ENCODE data around the gene ARHGAP15.

DNA sequence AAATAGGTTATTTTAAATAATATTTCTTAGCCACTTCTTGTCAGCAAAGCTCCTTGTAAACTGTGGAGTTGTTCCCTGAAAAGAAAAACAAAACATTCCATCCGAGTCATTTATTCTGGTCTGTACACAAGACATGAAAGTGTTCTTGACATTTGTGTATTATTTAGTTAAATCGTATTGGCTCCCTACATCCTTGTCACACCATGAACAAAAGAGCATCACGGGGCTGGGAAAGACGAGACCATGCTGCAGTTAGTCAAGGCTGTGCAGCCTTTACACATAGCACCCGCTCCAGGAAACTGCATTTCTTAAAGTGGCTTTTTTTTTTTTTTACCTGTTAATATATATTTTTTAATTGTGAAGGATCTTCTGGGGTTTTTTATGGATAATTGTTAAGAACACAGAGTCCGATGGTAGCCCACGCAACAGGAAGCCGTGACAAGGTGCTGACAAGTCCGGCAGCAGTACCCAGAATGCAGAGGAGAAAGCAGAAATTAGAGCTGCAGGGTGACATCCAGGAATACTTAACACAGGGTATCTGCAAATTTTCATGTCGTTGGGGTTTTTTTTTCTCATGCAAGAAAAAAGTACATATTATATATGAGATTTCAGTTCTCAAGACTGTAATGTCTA is 588.4 kb downstream of the ARHGAP15 start:
- TF ChIP-seq TARDBP (IDR thresholded peaks at IDR 0.05) (no peak), CTBP1 (IDR thresholded peaks at IDR 0.05; ENCODE audit: borderline replicate concordance) (no peak), ELF4 (IDR thresholded peaks at IDR 0.05) (no peak), LEF1 (IDR thresholded peaks at IDR 0.05; ENCODE audit: borderline replicate concordance) (no peak), NFRKB (IDR thresholded peaks at IDR 0.05) (no peak), SP1 (IDR thresholded peaks at IDR 0.05) (no peak), FOXA1 (IDR thresholded peaks at IDR 0.05) (no peak), HDGF (IDR thresholded peaks at IDR 0.05; ENCODE audit: borderline replicate concordance) (no peak), FOXK2 (IDR thresholded peaks at IDR 0.05) (no peak), FOXM1 (IDR thresholded peaks at IDR 0.05; ENCODE audit: borderline replicate concordance) (no peak), BHLHE40 (IDR thresholded peaks at IDR 0.05; ENCODE audit: borderline replicate concordance) (no peak), ZNF384 (IDR thresholded peaks at IDR 0.05) (no peak)
- TF ChIP-seq, protein P1, sequence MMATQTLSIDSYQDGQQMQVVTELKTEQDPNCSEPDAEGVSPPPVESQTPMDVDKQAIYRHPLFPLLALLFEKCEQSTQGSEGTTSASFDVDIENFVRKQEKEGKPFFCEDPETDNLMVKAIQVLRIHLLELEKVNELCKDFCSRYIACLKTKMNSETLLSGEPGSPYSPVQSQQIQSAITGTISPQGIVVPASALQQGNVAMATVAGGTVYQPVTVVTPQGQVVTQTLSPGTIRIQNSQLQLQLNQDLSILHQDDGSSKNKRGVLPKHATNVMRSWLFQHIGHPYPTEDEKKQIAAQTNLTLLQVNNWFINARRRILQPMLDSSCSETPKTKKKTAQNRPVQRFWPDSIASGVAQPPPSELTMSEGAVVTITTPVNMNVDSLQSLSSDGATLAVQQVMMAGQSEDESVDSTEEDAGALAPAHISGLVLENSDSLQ (IDR thresholded peaks at IDR 0.05), result no peak

Data from HEK293T (cell line).